Measurements from ENCODE around the gene ISLR. TPM values are rescaled to one million over a fixed set of nuclear protein-coding genes. Genes with fewer than 3 reads are reported as not detected.
"Not testable (repeated sequence)": the region's sequence is repeated elsewhere in the genome, so short reads cannot be mapped to it uniquely, and the experiment has no call there.

ISLR gene
- total RNA-seq, 1 donor from 2014 or later = 8.9 TPM

- no peak for DNase-seq
Measured at GRCh38 chr15:74136814-74137536, 36.5 kb upstream of the ISLR start.

GRCh38 chr15:74137537-74137894 lies 36.0 kb upstream of the ISLR start:
- no peak for DNase-seq

- DNase-seq = no peak
Measured at GRCh38 chr15:74138642-74139041, 34.9 kb upstream of the ISLR start.

- DNase-seq = no peak
Measured at GRCh38 chr15:74141591-74141990, 31.9 kb upstream of the ISLR start.

GRCh38 chr15:74144153-74144775 lies 29.2 kb upstream of the ISLR start:
- DNase-seq = no peak

GRCh38 chr15:74146277-74146800 lies 27.2 kb upstream of the ISLR start:
- DNase-seq = no peak

GRCh38 chr15:74147051-74147450 lies 26.5 kb upstream of the ISLR start:
- no peak for DNase-seq

GRCh38 chr15:74155766-74156417 lies 17.6 kb upstream of the ISLR start:
- DNase-seq = no peak

- DNase-seq = peak; percentile 49
Measured at GRCh38 chr15:74156678-74157411, 16.7 kb upstream of the ISLR start.

- no peak for DNase-seq
Measured at GRCh38 chr15:74157868-74158827, 15.4 kb upstream of the ISLR start.

GRCh38 chr15:74158855-74159650 lies 14.5 kb upstream of the ISLR start:
- no peak for DNase-seq

- DNase-seq = no peak
Measured at GRCh38 chr15:74159773-74160172, 13.7 kb upstream of the ISLR start.

GRCh38 chr15:74160390-74160789 lies 13.1 kb upstream of the ISLR start:
- DNase-seq = not testable (repeated sequence)

- not testable (repeated sequence) for DNase-seq
Measured at GRCh38 chr15:74162195-74162536, 11.3 kb upstream of the ISLR start.

- no peak for DNase-seq
Measured at GRCh38 chr15:74165461-74165860, 8.0 kb upstream of the ISLR start.

- no peak for DNase-seq
Measured at GRCh38 chr15:74167891-74168331, 5.6 kb upstream of the ISLR start.

GRCh38 chr15:74168711-74169126 lies 4.8 kb upstream of the ISLR start:
- DNase-seq = no peak

- no peak for DNase-seq
Measured at GRCh38 chr15:74170071-74170844, 3.3 kb upstream of the ISLR start.

- no peak for DNase-seq
Measured at GRCh38 chr15:74170875-74171578, 2.5 kb upstream of the ISLR start.

Measured in occipital lobe (tissue), 2 donors.